ENCODE results near the gene SLC18A3. TPM values are rescaled to one million over a fixed set of nuclear protein-coding genes. Genes with fewer than 3 reads are reported as not detected.

Gene SLC18A3
- total RNA-seq, 1 experiment from 2014 or later = 0.13 TPM

GRCh38 chr10:49661140-49661856 is 51.2 kb downstream of the SLC18A3 start (continued):
- TF ChIP-seq ZNF532 (CRISPR knock-in tag; IDR thresholded peaks at IDR 0.05; ENCODE audit: borderline replicate concordance) (no peak), PRRX2 (CRISPR knock-in tag; IDR thresholded peaks at IDR 0.05) (no peak), IRF1 (CRISPR knock-in tag; IDR thresholded peaks at IDR 0.05) (no peak), ZNF281 (CRISPR knock-in tag; IDR thresholded peaks at IDR 0.05) (no peak), ZSCAN18 (CRISPR knock-in tag; IDR thresholded peaks at IDR 0.05) (no peak)

Other genes with a start within 250 kb of the SLC18A3 start
- gene DRGX, start 214.2 kb upstream of the SLC18A3 start, total RNA-seq (2021) = not detected in 3 replicates
- gene ERCC6, start 71.2 kb upstream of the SLC18A3 start, total RNA-seq (2021) = 10.9 to 14.5 TPM (median 14.3 TPM) in 3 replicates
- gene CHAT, start 3.7 kb downstream of the SLC18A3 start, total RNA-seq (2021) = not detected in 3 replicates
- not detected in 3 replicates for gene C10orf53, start 69.3 kb downstream of the SLC18A3 start, total RNA-seq (2021)
- 35.1 to 42.0 TPM (median 36.5 TPM) in 3 replicates for gene OGDHL, start 152.0 kb downstream of the SLC18A3 start, total RNA-seq (2021)

All from WTC11 (cell line).